T-helper 22 cell (primary cell): ENCODE data around the gene SETD2.
"Not testable (repeated sequence)": the region's sequence is repeated elsewhere in the genome, so short reads cannot be mapped to it uniquely, and the experiment has no call there.

Experiments used
- DNase-seq: peaks from one replicate; pipeline ENCODE4 v3.0.0-alpha.2; 2020; ENCODE audit warnings: low read depth

SETD2 gene, protein sequence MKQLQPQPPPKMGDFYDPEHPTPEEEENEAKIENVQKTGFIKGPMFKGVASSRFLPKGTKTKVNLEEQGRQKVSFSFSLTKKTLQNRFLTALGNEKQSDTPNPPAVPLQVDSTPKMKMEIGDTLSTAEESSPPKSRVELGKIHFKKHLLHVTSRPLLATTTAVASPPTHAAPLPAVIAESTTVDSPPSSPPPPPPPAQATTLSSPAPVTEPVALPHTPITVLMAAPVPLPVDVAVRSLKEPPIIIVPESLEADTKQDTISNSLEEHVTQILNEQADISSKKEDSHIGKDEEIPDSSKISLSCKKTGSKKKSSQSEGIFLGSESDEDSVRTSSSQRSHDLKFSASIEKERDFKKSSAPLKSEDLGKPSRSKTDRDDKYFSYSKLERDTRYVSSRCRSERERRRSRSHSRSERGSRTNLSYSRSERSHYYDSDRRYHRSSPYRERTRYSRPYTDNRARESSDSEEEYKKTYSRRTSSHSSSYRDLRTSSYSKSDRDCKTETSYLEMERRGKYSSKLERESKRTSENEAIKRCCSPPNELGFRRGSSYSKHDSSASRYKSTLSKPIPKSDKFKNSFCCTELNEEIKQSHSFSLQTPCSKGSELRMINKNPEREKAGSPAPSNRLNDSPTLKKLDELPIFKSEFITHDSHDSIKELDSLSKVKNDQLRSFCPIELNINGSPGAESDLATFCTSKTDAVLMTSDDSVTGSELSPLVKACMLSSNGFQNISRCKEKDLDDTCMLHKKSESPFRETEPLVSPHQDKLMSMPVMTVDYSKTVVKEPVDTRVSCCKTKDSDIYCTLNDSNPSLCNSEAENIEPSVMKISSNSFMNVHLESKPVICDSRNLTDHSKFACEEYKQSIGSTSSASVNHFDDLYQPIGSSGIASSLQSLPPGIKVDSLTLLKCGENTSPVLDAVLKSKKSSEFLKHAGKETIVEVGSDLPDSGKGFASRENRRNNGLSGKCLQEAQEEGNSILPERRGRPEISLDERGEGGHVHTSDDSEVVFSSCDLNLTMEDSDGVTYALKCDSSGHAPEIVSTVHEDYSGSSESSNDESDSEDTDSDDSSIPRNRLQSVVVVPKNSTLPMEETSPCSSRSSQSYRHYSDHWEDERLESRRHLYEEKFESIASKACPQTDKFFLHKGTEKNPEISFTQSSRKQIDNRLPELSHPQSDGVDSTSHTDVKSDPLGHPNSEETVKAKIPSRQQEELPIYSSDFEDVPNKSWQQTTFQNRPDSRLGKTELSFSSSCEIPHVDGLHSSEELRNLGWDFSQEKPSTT (N-terminal part only)

GRCh38 chr3:47164007-47164881 is at the start of gene SETD2:
Gene SETD2 (minus strand): TSS chr3:47164113. CDS start chr3:47163924, 189 bp downstream.
- DNase-seq = peak; percentile 83

DNA sequence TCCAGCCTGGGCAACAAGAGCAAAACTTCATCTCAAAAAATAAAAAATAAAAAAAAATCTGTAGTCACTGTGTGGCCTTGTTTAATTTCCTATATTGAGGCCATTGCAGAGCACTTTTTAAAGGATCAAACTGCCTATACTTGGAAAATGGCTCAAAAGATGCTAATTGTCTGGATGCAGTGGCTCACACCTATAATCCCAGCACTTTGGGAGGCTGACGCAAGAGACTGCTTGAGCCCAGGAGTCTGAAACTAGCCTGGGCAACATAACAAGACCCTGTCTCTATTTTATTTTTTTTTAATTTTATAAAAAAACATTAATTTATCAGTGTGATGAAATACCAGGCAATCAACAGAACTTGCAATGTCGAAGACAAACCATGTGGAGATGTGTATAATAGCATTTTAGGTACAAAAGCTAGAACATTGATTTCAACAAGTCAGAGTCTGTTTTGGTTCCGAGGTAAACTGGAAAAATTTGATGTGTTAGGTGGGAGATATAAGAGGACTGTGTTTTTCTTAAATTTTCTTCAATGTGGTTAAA is 47.0 kb upstream of the SETD2 start:
- DNase-seq = no peak

GRCh38 chr3:47206022-47206421 is 42.1 kb upstream of the SETD2 start:
- not testable (repeated sequence) for DNase-seq

- DNase-seq = no peak
These were observed 41.0 kb upstream of the SETD2 start for GRCh38 chr3:47204875-47205274.

GRCh38 chr3:47202542-47202941 is 38.6 kb upstream of the SETD2 start:
- DNase-seq = no peak

- no peak for DNase-seq
These were observed 33.4 kb upstream of the SETD2 start for GRCh38 chr3:47197287-47197686.

- no peak for DNase-seq
These were observed 31.1 kb upstream of the SETD2 start for GRCh38 chr3:47194994-47195393.

DNA sequence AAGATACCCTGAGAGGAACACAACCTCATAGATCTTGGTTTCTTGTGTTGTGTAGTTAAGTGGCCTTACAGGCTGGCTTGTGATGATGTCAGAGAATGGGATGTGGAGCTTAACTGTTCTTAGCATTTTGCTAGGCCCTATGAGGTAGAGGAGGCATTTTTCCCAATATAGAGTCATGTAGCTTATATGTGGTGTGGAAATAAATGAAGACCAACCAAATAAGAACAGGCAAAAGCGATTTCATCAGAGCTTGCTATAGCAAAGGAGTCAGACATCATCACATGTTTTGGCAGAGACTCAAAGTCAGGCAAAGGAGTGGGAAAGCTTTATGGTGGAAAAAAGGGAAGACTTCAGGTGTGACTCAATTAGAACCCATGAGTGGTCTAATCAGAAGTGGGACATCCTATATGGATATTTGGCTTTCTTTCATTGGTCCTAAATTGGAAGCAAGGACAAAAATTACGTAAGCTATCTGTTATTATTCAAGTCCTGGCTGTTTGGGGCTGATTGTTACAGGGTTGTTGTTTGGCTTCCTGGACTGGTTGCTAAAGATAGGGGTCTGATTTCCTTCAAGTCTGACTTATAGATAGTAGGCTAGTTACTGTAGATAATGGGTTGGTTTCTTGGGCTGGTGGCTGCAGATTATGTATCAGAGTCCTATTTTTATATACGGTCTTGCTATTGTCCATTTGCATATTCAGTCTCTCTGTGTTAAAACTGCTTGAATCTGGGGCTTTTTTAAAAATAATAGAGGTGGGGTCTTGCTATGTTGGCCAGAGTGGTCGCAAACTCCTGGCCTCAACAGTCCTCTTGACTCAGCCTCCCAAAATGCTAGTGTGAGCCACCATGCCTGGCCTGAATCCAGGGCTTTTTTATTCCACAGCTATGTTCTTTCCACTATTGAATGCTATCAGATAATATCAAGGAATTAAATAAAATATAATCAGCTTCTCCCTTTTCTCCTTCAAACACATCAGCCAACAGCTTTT is 30.3 kb upstream of the SETD2 start:
- no peak for DNase-seq

- DNase-seq = no peak
These were observed 22.4 kb upstream of the SETD2 start for GRCh38 chr3:47186285-47186684.

DNA sequence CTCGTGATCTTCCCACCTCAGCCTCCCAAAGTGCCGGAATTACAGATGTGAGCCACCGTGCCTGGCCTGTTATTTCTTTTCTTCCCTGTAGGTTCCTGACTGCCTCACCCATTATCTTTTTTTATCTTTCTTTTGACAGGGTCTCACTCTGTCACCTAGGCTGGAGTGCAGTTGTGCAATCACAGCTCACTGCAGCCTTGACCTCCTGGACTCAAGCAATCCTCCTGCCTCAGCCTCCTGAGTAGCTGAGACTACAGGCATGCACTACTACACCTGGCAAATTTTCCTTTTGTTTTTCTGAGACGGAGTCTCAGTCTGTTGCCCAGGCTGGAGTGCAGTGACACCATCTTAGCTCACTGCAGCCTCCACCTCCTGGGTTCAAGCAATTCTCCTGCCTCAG is 17.8 kb upstream of the SETD2 start:
- not testable (repeated sequence) for DNase-seq

DNA sequence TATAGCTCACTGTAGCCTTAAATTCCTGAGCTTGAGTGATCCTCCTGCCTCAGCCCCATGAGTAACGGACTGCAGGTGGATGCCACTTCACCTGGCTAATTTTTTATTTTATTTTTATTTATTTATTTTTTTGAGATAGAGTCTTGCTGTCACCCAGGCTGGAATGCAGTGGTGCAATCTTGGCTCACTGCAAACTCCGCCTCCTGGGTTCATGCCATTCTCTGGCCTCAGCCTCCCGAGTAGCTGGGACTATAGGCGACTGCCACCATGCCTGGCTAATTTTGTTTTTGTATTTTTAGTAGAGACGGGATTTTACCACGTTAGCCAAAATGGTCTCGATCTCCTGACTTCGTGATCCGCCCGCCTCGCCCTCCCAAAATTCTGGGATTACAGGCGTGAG is 16.1 kb upstream of the SETD2 start:
- not testable (repeated sequence) for DNase-seq

- no peak for DNase-seq
These were observed 12.7 kb upstream of the SETD2 start for GRCh38 chr3:47176582-47176981.

DNA sequence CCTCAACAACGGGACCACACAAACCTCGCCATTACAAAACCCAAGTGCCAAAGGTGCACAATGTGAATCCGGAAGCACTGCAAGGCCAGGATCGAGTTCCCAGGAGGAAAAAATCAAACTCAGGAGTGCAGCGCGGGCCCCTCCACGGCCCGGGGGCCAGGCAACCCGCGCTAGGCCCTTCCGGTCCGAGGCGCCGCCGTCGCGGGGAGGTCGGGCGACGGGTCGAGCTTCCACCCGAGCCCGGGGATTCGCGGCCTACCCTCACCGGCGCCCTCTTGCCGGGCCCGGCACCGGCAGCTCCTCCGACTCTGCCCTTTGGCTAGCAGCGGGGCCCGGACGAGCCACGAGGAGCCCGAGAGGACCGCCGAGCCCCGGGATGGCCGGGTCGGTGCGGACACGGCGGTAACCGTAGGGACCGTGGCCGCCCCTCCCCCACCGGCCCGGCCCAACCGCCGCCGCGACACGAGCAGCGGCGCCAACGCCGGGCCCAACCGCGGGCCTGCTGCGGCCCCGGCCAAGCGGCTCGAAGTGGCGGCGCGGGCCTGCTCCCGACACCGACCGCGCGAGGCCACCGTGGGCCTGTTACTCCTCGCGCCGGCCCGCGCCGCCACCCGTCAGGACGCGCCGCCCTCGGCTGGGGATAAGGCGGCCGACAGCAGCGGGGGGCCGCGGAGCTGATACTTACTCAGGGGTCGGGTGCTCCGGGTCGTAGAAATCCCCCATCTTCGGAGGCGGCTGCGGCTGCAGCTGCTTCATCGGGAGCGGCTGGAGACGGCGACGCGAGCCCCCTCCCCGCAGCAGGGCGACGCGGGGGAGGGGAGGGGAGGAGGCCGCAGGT is 525 bp downstream of the SETD2 start:
- peak; percentile 23 for DNase-seq

DNA sequence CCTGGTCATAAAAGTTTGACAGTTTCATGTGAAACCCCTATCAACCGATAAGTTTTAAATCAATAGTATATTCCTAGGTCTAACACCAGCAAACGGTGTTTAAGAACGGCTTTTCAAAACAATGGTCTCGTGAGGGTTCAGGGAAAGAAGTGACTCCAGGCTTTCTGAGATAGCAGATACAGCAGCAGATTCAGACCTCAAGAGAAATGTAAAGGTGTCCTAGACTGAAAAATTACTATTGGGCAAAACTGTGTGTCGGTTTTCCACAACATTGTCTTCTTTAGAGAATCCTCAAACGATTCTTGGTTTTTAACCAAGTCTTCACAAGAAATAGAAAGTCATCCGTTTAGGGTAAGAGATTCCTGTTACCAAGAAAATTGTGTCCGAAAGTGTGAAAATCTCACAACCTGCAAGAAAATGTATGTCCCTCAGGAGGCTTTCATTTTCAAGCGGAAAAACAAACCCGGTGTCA is 1.2 kb downstream of the SETD2 start:
- DNase-seq = no peak

GRCh38 chr3:47161983-47162696 is 1.8 kb downstream of the SETD2 start:
- DNase-seq = no peak

- DNase-seq = no peak
These were observed 4.1 kb downstream of the SETD2 start for GRCh38 chr3:47159820-47160219.

DNA sequence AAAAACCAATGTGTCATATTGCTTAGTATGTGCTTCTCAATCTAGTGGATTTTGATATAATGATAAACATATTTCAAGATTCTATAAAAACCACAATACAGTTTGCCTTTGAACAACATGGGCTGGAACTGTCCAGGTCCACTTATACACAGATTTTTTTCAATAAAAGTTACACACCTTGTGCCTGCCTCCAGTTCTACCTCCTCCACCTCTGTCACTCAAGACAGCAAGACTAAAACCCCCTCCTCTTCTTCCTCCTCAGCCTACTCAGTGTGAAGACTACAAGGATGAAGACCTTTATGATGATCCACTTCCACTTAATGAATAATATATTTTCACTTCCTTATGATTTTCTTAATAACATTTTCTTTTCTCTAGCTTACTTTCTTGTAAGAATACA is 5.7 kb downstream of the SETD2 start:
- DNase-seq = no peak

GRCh38 chr3:47156396-47156795 is 7.5 kb downstream of the SETD2 start:
- no peak for DNase-seq
